Mucosa of descending colon (tissue), 3 donors: ENCODE results near the gene BDKRB2. TPM values are rescaled to one million over a fixed set of nuclear protein-coding genes. Genes with fewer than 3 reads are reported as not detected.

Source experiments
- ATAC-seq: fragments of 200-7000 bp; cut with Tn5 transposase; one replicate; pipeline ENCODE4 v1.9.1; 2020; ENCODE audit warnings: mild to moderate bottlenecking, moderate library complexity
- DNase-seq, 3 donors: peaks; one replicate each; pipeline ENCODE4 v3.0.0-alpha.2; 2020
- H3K36me3 ChIP-seq: fragments of 200-600 bp; one replicate; pipeline ENCODE4 v1.8.0; 2021; ENCODE audit warnings: low read depth, mild to moderate bottlenecking
- H3K4me1 ChIP-seq: fragments of 200-600 bp; one replicate; pipeline ENCODE4 v1.8.0; 2021; ENCODE audit warnings: low read depth, mild to moderate bottlenecking
- H3K4me3 ChIP-seq: fragments of 200-600 bp; one replicate; pipeline ENCODE4 v1.8.0; 2021; ENCODE audit warnings: mild to moderate bottlenecking
- H3K9me3 ChIP-seq: fragments of 200-600 bp; one replicate; pipeline ENCODE4 v1.8.0; 2021; ENCODE audit warnings: mild to moderate bottlenecking
- intact Hi-C, 2 donors: fragments of 100-400 bp; cut with DNase I in 1 of 2; cut with micrococcal nuclease in 1 of 2; formaldehyde crosslinking; loops; one replicate each; pipeline versions ENCODE4 v1.11.0 to v1.11.1; 2022; cut with DNase I, micrococcal nuclease
- total RNA-seq, 3 donors: library from RNA; stranded (reverse); fragmentation: NEBNext Ultra II Directional in 2 of 3; extraction: Animal tissue kit (Norgen Biotek cat#: 25700) in 2 of 3; gene quantifications; one replicate each; pipeline versions ENCODE4 v1.2.1 to v1.2.4, GENCODE V29; 2021 to 2023
- TF ChIP-seq, protein P1 (sequence below): fragments of 200-600 bp; IDR thresholded peaks from one replicate; pipeline ENCODE4 v1.8.0; 2022; ENCODE audit warnings: antibody characterized with exemption, mild to moderate bottlenecking
- donor health status: DM: no; HTN: no; CAD: no; lungs with moderate emphysema.
- donor health status: DM: no; HTN: no; CAD: no.
- donor health status: DM: no; HTN: yes; CAD: no.

BDKRB2 gene
- total RNA-seq, 3 donors from 2014 or later, result 18.7 to 38.6 (median 25.4) TPM

DNA sequence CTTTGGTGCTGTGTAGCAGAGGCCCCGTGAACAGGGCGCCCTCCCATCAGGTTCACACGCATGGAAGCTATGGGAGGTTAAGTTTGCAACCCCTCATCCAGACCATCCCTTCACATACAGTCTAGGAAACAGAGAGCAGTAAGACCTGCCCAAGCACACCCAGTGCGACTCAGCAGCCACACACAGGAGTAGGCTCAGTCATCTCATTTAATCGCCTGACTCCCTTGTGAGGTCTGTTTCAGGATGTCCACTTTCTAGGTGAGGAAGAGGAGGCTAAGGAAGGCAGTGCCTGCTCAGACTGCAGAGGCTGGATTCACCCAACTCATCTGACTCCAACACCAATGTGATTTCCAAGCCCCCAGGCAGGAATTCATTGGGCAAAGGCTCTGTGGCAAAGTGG is 63.3 kb downstream of the BDKRB2 start:
- intact Hi-C loops, result no loop called here
- ATAC-seq (peak; percentile 15), DNase-seq (no peak)
- Histone ChIP-seq H3K4me1 (peaks cover 4% of the 10 kb centered on the region), H3K36me3 (no peaks in the 10 kb centered on the region), H3K4me3 (no peak overlapping the region), H3K9me3 (peaks cover 2% of the 10 kb centered on the region)
- TF ChIP-seq, protein P1, sequence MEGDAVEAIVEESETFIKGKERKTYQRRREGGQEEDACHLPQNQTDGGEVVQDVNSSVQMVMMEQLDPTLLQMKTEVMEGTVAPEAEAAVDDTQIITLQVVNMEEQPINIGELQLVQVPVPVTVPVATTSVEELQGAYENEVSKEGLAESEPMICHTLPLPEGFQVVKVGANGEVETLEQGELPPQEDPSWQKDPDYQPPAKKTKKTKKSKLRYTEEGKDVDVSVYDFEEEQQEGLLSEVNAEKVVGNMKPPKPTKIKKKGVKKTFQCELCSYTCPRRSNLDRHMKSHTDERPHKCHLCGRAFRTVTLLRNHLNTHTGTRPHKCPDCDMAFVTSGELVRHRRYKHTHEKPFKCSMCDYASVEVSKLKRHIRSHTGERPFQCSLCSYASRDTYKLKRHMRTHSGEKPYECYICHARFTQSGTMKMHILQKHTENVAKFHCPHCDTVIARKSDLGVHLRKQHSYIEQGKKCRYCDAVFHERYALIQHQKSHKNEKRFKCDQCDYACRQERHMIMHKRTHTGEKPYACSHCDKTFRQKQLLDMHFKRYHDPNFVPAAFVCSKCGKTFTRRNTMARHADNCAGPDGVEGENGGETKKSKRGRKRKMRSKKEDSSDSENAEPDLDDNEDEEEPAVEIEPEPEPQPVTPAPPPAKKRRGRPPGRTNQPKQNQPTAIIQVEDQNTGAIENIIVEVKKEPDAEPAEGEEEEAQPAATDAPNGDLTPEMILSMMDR, result no peak

DNA sequence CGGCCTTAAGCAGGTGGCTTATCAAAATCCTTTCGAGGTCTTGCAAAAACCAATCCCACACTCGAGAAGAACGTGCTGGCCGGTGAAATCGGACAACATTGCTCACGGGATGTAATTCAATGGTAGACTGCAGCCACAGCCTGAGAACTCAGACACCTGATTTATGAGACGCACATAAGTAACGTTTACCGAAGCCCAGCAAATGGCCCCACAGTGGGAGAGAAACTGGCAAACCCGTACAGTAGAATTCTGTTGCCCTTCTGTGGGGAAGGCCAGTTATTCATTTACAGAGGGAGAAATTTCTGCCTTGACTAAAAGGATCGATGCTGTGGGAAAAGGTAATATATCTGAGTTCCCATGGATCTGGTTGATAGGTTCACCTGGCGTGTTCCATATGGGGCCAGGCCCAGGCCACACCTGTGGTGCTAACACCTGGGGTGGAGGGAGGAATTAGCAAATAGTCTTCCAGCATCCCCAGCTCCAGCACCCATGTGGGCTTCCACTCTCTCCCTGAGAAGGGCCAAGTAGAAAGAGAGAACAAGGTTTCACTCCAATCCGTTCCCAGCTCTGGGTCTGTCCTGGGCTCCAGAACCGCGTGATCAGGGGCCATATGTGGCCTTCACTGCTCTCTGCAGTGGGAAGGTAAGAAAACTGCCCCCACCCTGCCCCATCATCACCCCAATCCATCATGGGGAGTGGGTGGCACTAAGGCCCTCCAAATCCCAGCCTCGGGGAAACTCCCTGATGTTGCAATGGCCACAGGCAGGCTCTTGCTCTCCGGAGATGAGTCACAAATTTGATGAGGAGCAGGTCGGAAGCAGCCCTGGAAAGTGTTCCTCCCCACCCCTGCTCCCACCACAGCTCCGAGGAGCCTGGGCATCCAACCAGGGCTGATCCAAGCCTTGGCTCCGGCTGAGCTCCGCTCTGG is 64.1 kb downstream of the BDKRB2 start:
- intact Hi-C loops, result no loop called here
- peak; percentile 44 for ATAC-seq
- peak in 2 of 3 donors; percentile 54 to 69 for DNase-seq
- Histone ChIP-seq H3K36me3 (no peaks in the 10 kb centered on the region), H3K4me1 (peaks cover 3% of the 10 kb centered on the region), H3K9me3 (peaks cover 2% of the 10 kb centered on the region), H3K4me3 (no peak overlapping the region)
- TF ChIP-seq, protein P1, result no peak

DNA sequence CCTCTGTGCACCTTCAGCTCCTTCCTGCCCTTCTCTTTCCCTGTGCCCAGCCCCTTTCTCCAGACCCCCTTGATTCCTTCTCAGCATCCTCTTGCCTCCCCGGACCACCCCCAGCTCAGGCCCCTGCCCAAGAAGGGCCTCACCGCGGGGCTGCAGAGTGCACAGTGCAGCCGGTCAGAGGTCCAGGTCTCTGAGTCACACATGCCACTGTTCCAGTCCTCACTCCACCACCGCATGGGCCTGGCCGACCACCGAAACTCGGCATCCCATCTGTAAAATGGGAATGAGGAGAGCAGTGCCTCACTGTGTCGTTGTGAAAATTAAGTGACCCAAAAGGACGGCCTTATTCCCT is 64.7 kb downstream of the BDKRB2 start:
- ATAC-seq (no peak), DNase-seq (no peak)
- peaks cover 2% of the 10 kb centered on the region for H3K9me3 ChIP-seq
- TF ChIP-seq, protein P1, result no peak
- intact Hi-C loops, result no loop called here
- H3K36me3 ChIP-seq, result no peaks in the 10 kb centered on the region
- H3K4me1 ChIP-seq, result no peaks in the 10 kb centered on the region
- no peak overlapping the region for H3K4me3 ChIP-seq

DNA sequence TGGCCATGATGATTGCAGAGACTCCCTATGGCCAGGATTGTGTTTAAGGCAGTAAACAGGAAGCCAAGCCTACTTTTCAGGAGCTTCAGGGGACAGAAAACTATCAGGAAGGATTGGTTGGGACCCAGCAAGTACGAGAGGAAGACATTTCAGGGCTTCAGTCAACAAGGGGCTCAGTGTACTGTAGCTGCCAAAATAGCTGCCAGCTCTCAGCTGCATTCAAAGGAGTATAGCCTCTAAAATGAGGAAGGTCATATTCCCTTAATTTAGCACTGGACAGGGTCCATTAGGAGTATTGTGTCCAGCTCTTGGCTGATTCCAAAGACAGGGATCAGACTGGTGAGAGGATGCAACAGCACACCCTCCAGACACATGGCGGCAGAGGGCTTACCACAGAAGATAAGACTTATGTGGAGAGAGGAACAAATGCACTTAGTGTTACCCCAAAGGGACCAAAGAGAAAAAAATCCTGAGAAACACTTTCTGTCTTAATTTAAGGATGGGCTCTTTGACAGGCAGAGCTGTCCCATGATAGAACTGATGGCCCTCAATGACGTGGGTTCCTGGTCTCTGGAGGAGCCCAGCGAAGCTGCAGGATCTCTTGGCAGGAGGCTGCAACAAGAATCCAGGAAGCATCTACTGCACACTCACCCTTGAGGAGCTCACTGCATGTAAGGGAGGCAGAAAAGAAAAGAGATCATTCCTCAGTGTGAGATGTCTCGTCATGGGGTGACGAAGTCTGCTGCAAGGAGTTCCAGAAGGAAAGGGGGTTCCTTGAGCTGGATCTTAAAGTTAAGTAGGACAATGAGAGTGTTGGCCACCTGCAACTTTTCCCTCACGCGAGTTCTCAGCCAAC is 66.2 kb downstream of the BDKRB2 start:
- TF ChIP-seq, protein P1, result no peak
- intact Hi-C loops, result no loop called here
- Histone ChIP-seq H3K9me3 (peaks cover 2% of the 10 kb centered on the region), H3K4me1 (peaks cover 4% of the 10 kb centered on the region), H3K36me3 (no peaks in the 10 kb centered on the region), H3K4me3 (no peak overlapping the region)
- DNase-seq (no peak), ATAC-seq (no peak)

DNA sequence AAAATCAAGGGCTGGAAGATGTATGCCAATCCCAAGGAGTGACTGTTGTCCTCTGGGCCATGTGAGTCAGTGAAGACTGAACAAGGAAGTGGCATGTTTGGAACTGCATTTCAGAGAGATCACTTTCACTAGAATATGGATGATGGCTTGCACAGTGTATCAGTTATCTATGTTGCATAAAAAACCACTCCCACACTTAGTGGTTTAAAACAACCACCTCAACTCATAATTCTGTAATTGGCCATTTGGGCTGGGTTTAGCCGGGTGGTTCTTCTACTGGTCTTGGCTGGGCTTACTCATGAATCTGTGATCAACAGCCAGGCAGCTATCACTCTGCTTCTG is 66.8 kb downstream of the BDKRB2 start:
- ATAC-seq (peak; percentile 67), DNase-seq (no peak)
- TF ChIP-seq, protein P1, result no peak
- intact Hi-C loops, result no loop called here
- Histone ChIP-seq H3K4me3 (no peak overlapping the region), H3K4me1 (peaks cover 4% of the 10 kb centered on the region), H3K36me3 (no peaks in the 10 kb centered on the region), H3K9me3 (peaks cover 2% of the 10 kb centered on the region)
